GM18499 (cell line): ENCODE data around the gene CLSTN2.

ENCODE experiments used
- ATAC-seq: cut with Tn5 transposase; IDR thresholded peaks from one replicate; pipeline ENCODE4 v1.9.1; 2021; ENCODE audit warnings: moderate number of reproducible peaks; ENCODE audit not compliant: insufficient read depth, unreplicated experiment

The CLSTN2 gene

GRCh38 chr3:140427786-140428185 is 492.8 kb downstream of the CLSTN2 start:
- ATAC-seq = no peak

- no peak for ATAC-seq
These were observed 493.4 kb downstream of the CLSTN2 start for GRCh38 chr3:140428380-140428779.

- no peak for ATAC-seq
These were observed 494.8 kb downstream of the CLSTN2 start for GRCh38 chr3:140429791-140430190.

GRCh38 chr3:140430494-140430893 is 495.5 kb downstream of the CLSTN2 start:
- no peak for ATAC-seq

GRCh38 chr3:140432229-140432669 is 497.3 kb downstream of the CLSTN2 start:
- no peak for ATAC-seq

- ATAC-seq = no peak
These were observed 498.4 kb downstream of the CLSTN2 start for GRCh38 chr3:140433431-140433830.

- ATAC-seq = no peak
These were observed 499.4 kb downstream of the CLSTN2 start for GRCh38 chr3:140434261-140434905.

GRCh38 chr3:140436421-140436820 is 501.4 kb downstream of the CLSTN2 start:
- ATAC-seq = no peak

- no peak for ATAC-seq
These were observed 503.9 kb downstream of the CLSTN2 start for GRCh38 chr3:140438736-140439470.

GRCh38 chr3:140439527-140439926 is 504.5 kb downstream of the CLSTN2 start:
- ATAC-seq = no peak

GRCh38 chr3:140440446-140440845 is 505.5 kb downstream of the CLSTN2 start:
- ATAC-seq = no peak

GRCh38 chr3:140441006-140441405 is 506.0 kb downstream of the CLSTN2 start:
- no peak for ATAC-seq

GRCh38 chr3:140442621-140443020 is 507.6 kb downstream of the CLSTN2 start:
- ATAC-seq = no peak

GRCh38 chr3:140443073-140443472 is 508.1 kb downstream of the CLSTN2 start:
- no peak for ATAC-seq

GRCh38 chr3:140443806-140444205 is 508.8 kb downstream of the CLSTN2 start:
- no peak for ATAC-seq

- no peak for ATAC-seq
These were observed 511.7 kb downstream of the CLSTN2 start for GRCh38 chr3:140446734-140447133.

- no peak for ATAC-seq
These were observed 512.2 kb downstream of the CLSTN2 start for GRCh38 chr3:140447136-140447535.

- ATAC-seq = no peak
These were observed 513.0 kb downstream of the CLSTN2 start for GRCh38 chr3:140448001-140448400.

- no peak for ATAC-seq
These were observed 514.6 kb downstream of the CLSTN2 start for GRCh38 chr3:140449413-140450256.

GRCh38 chr3:140453750-140454149 is 518.8 kb downstream of the CLSTN2 start:
- ATAC-seq = no peak
